Activated naive CD4-positive, alpha-beta T cell treated with anti-CD3 and anti-CD28 coated beads, Interleukin-2, amount 50 U/mL, for 72 hours (primary cell): ENCODE data around the gene KRT78. TPM values are rescaled to one million over a fixed set of nuclear protein-coding genes. Genes with fewer than 3 reads are reported as not detected.
"Not testable (repeated sequence)": the region's sequence is repeated elsewhere in the genome, so short reads cannot be mapped to it uniquely, and the experiment has no call there.

Source experiments
- ATAC-seq, 2 donors: fragments of 150-1000 bp; cut with Tn5 transposase; 2 replicates each; pipeline ENCODE4 v1.10.0; 2021; ENCODE audit warnings: mild to moderate bottlenecking in 2 of 2, moderate library complexity in 2 of 2
- DNase-seq, 2 donors: peaks; one replicate each; pipeline ENCODE4 v3.0.0; 2021 to 2022; ENCODE audit warnings: low spot score in 2 of 2
- H3K27ac Mint-ChIP-seq, 2 donors: one replicate each; pipeline ENCODE4 v1.8.0; 2022; ENCODE audit warnings: mild to moderate bottlenecking in 2 of 2, mixed read lengths in 2 of 2
- H3K36me3 Mint-ChIP-seq, 2 donors: one replicate each; pipeline ENCODE4 v1.8.0; 2022; ENCODE audit warnings: mixed read lengths in 2 of 2
- H3K9me3 Mint-ChIP-seq, 2 donors: one replicate each; pipeline ENCODE4 v1.8.0; 2022; ENCODE audit warnings: mixed read lengths in 2 of 2
- total RNA-seq, 2 donors: library from RNA; stranded (reverse); gene quantifications; one replicate each; pipeline ENCODE4 v1.2.3, GENCODE V29; 2022

The KRT78 gene
- total RNA-seq, 2 donors from 2014 or later, result not detected

GRCh38 chr12:52856077-52856476 is 7.3 kb upstream of the KRT78 start:
- ATAC-seq, DNase-seq, H3K27ac Mint-ChIP-seq, H3K36me3 Mint-ChIP-seq, H3K9me3 Mint-ChIP-seq: not testable (repeated sequence)

GRCh38 chr12:52851787-52852186 is 3.0 kb upstream of the KRT78 start:
- ATAC-seq (no peak), DNase-seq (no peak)
- Mint-ChIP-seq H3K27ac (peak overlapping the region in 1 of 2 donors; percentile 56), H3K9me3 (no peaks in the 10 kb centered on the region), H3K36me3 (no peaks in the 10 kb centered on the region)

GRCh38 chr12:52850681-52851080 is 1.9 kb upstream of the KRT78 start:
- no peaks in the 10 kb centered on the region for H3K9me3 Mint-ChIP-seq
- ATAC-seq (no peak), DNase-seq (no peak)
- H3K36me3 Mint-ChIP-seq, result no peaks in the 10 kb centered on the region
- no peak overlapping the region for H3K27ac Mint-ChIP-seq

GRCh38 chr12:52849511-52849910 is 717 bp upstream of the KRT78 start:
- H3K36me3 Mint-ChIP-seq, result no peaks in the 10 kb centered on the region
- no peak overlapping the region for H3K27ac Mint-ChIP-seq
- DNase-seq (no peak), ATAC-seq (no peak)
- H3K9me3 Mint-ChIP-seq, result no peaks in the 10 kb centered on the region

DNA sequence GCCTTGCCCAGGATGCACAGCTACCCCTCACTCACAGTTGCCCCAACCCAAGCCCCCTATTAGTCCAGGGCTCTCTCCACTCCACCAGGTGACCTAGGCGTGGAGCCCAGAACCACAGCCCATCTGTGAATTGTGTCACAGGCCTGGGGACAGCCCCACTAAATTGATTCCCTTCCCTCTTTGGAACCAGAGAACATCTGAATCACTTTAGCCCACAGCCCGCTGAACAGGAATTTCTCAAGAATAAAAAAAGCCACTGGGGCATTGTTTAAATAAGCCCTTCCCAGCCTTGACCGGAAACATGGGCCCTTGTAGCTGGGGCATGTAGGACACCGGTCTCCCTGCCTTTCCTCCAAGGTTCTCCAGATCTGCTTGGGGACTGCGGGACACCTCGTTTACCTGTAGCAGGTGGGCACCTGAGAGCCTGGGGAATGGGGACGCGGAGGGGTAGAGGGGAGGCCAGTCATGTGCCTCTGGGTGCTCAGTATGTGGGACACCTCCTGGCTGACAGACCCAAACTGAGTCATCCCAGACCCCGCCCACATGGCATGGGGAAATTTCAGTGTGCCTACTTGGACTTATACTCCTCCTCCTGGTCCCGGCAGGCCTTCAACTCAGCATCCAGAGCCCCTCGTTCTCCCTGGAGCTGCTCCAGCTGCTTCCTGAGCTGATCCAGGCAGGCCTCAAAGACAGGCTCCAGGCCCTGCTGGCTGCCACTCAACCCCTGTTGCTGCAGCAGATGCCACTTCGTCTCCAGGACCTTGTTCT is 1.3 kb downstream of the KRT78 start:
- no peaks in the 10 kb centered on the region for H3K9me3 Mint-ChIP-seq
- H3K27ac Mint-ChIP-seq, result peak overlapping the region in 1 of 2 donors; percentile 68
- ATAC-seq (peak in 1 of 2 donors; percentile 74), DNase-seq (no peak)
- H3K36me3 Mint-ChIP-seq, result no peaks in the 10 kb centered on the region

DNA sequence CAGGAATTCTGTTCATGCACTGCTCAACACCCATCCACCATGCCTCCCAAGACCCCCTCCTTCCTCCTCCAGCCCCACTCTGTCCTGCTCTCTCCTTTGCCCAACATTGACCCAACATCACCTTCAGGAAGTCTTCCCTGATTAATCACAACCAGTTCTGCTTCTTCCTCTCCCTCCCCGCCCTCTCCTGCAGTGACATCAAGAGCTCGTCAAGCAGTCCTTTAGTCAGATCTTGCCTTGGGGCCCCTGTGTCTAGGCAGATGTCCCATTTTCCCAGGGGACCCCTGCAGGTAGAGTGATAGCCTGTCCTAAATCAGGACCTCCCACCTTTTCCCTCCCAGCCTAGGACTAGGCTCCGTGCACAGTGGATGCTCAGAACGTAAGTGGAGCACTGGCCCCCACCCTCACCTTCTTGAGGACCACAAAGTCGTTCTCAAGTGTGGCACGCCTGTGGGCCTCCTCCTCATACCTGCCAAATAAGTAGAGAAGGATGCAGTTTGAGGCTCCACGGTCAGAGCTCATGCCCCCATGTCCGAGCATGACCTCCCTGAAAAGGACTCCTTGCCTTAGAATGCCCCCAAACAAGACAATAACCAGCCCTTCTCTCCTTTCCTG is 2.3 kb downstream of the KRT78 start:
- peak overlapping the region in 1 of 2 donors; percentile 68 for H3K27ac Mint-ChIP-seq
- no peak for ATAC-seq
- H3K36me3 Mint-ChIP-seq, result no peaks in the 10 kb centered on the region
- DNase-seq, result no peak
- no peaks in the 10 kb centered on the region for H3K9me3 Mint-ChIP-seq

DNA sequence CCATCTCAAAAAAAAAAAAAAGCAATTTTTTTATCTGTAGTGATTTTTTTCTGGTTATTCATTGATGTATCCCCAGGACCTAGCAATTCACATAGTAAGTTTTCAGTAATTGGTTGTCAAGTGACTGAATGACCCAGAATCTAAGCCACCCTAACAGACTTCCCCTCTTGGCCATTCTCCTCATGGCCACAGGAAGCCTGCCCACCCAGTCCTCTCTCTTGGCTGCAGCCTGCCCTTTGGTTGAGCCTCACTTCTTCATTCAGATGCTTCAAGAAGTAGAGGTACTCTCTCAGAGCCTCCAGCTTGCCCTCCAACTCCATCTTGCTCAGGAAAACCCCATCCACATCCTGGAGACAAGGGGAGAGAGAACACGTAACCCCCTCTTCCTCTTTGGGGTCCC is 2.8 kb downstream of the KRT78 start:
- no peak for DNase-seq
- H3K9me3 Mint-ChIP-seq, result no peaks in the 10 kb centered on the region
- no peak for ATAC-seq
- H3K27ac Mint-ChIP-seq, result no peak overlapping the region
- H3K36me3 Mint-ChIP-seq, result no peaks in the 10 kb centered on the region

- Mint-ChIP-seq H3K9me3 (no peaks in the 10 kb centered on the region), H3K27ac (no peak overlapping the region)
Observed at GRCh38 chr12:52844386-52844785, 4.4 kb downstream of the KRT78 start.

GRCh38 chr12:52839436-52840105 is 9.2 kb downstream of the KRT78 start:
- DNase-seq (no peak), ATAC-seq (no peak)
- H3K27ac Mint-ChIP-seq, result peak overlapping the region in 1 of 2 donors; percentile 33
- no peaks in the 10 kb centered on the region for H3K36me3 Mint-ChIP-seq
- H3K9me3 Mint-ChIP-seq, result no peaks in the 10 kb centered on the region

More at GRCh38 chr12:52844386-52844785, 4.4 kb downstream of the KRT78 start:
- no peak for DNase-seq
- no peak for ATAC-seq
- H3K36me3 Mint-ChIP-seq, result no peaks in the 10 kb centered on the region

- DNase-seq, result no peak
- ATAC-seq, result no peak
- H3K36me3 Mint-ChIP-seq, result no peaks in the 10 kb centered on the region
- no peaks in the 10 kb centered on the region for H3K9me3 Mint-ChIP-seq
- H3K27ac Mint-ChIP-seq, result peak overlapping the region; percentile 33 to 37
Observed at GRCh38 chr12:52838609-52839435, 10.0 kb downstream of the KRT78 start.

DNA sequence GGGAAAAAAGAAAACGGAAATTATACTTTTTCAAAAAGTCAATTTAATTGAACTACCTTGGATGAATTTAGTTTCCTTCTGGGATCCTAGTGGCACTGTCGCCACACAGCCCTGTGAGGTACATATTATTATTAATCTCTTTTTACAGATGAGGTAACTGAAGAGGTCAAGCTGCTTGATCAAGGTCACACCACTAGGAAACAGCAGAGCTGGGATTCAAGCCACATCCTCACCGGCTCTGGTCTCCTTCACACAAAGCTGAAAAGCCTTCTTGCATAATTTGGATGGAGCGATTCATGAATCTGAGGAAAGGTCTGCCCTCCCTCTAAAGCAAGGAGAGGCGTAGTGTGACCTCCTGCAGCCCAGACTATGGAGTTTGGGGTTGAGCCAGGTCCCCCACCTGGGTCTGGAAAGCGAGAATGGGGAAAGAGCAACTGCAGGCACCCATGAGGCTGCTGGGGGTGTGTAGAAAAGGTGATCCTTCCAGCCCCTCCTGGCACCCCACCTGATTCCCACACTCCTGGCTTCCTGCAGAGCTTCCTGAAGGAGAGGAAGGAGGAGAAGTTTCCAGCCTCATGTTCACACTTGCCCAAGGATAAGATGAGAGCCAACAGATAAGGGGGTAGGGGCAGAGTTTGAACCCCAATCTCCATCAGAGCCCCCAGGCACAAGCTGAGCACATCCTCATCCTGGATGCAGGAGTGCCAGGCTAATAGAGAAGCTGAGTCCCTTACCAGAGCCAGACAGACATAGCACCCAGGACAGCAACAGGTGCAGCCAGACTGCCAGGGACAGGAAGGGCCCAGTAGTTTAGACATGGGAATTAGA is 10.8 kb downstream of the KRT78 start:
- H3K9me3 Mint-ChIP-seq, result no peaks in the 10 kb centered on the region
- DNase-seq, result no peak
- no peak for ATAC-seq
- no peaks in the 10 kb centered on the region for H3K36me3 Mint-ChIP-seq
- peak overlapping the region; percentile 33 to 56 for H3K27ac Mint-ChIP-seq

- DNase-seq (no peak), ATAC-seq (peak; percentile 32 to 51)
- Mint-ChIP-seq H3K36me3 (no peaks in the 10 kb centered on the region), H3K9me3 (no peaks in the 10 kb centered on the region), H3K27ac (peak overlapping the region; percentile 75 to 94)
Observed at GRCh38 chr12:52837413-52837741, 11.4 kb downstream of the KRT78 start.

- H3K27ac Mint-ChIP-seq, result peak overlapping the region; percentile 75 to 94
- ATAC-seq (no peak), DNase-seq (no peak)
- no peaks in the 10 kb centered on the region for H3K36me3 Mint-ChIP-seq
- no peaks in the 10 kb centered on the region for H3K9me3 Mint-ChIP-seq
Observed at GRCh38 chr12:52836491-52837412, 12.0 kb downstream of the KRT78 start.

- DNase-seq (peak; percentile 56 to 74), ATAC-seq (peak; percentile 94 to 95)
- no peaks in the 10 kb centered on the region for H3K36me3 Mint-ChIP-seq
- H3K9me3 Mint-ChIP-seq, result no peaks in the 10 kb centered on the region
- H3K27ac Mint-ChIP-seq, result peak overlapping the region; percentile 75 to 84
Observed at GRCh38 chr12:52836042-52836466, 12.7 kb downstream of the KRT78 start.
